Posterior cingulate gyrus (tissue), 11 donors: ENCODE measurements around the gene CDH3.
"Not testable (repeated sequence)": the region's sequence is repeated elsewhere in the genome, so short reads cannot be mapped to it uniquely, and the experiment has no call there.

Experiments used
- DNase-seq, 10 donors: peaks; one replicate each; pipeline versions ENCODE4 v3.0.0 to v3.0.0-alpha.2; 2020 to 2021; ENCODE audit warnings: mixed read lengths in 3 of 10
- intact Hi-C: fragments of 100-400 bp; cut with DNase I; formaldehyde crosslinking; loops from one replicate; pipeline ENCODE4 v1.15.1; 2023

Gene CDH3

GRCh38 chr16:68696514-68696913 lies 51.4 kb downstream of the CDH3 start:
- no peak for DNase-seq
- intact Hi-C loops: no loop called here

- peak in 1 of 10 donors; percentile 62 for DNase-seq
- intact Hi-C loops: no loop called here
Measured at GRCh38 chr16:68698091-68698490, 53.0 kb downstream of the CDH3 start.

GRCh38 chr16:68700120-68700519 lies 55.0 kb downstream of the CDH3 start:
- DNase-seq: no peak
- intact Hi-C loops: loop anchor here (5.0 kb wide), 1 partner anchor 142 kb away; the partner anchor contains the start of gene TANGO6

- DNase-seq: no peak
- intact Hi-C loops: loop anchor here (5.0 kb wide), 1 partner anchor 141 kb away; the partner anchor contains the start of gene TANGO6
Measured at GRCh38 chr16:68700831-68701230, 55.7 kb downstream of the CDH3 start.

- intact Hi-C loops: loop anchor here (1.0 to 5.0 kb wide), 2 partner anchors 96 to 138 kb away; partner anchors contain the start of gene TANGO6
- DNase-seq: peak; percentile 62 to 97 (median 84)
Measured at GRCh38 chr16:68704232-68704867, 59.2 kb downstream of the CDH3 start.

GRCh38 chr16:68707340-68708152 lies 62.4 kb downstream of the CDH3 start:
- peak in 2 of 10 donors; percentile 64 to 81 for DNase-seq
- intact Hi-C loops: no loop called here

GRCh38 chr16:68710211-68710610 lies 65.1 kb downstream of the CDH3 start:
- DNase-seq: peak in 2 of 10 donors; percentile 31 to 37
- intact Hi-C loops: no loop called here

GRCh38 chr16:68711421-68712139 lies 66.5 kb downstream of the CDH3 start:
- intact Hi-C loops: no loop called here
- peak in 3 of 10 donors; percentile 15 to 69 (median 48) for DNase-seq

GRCh38 chr16:68713361-68713760 lies 68.3 kb downstream of the CDH3 start:
- DNase-seq: peak in 1 of 10 donors; percentile 36
- intact Hi-C loops: no loop called here

GRCh38 chr16:68715471-68715870 lies 70.4 kb downstream of the CDH3 start:
- intact Hi-C loops: no loop called here

GRCh38 chr16:68716516-68716915 lies 71.4 kb downstream of the CDH3 start:
- DNase-seq: peak in 1 of 10 donors; percentile 7
- intact Hi-C loops: not testable (repeated sequence)

More at GRCh38 chr16:68715471-68715870, 70.4 kb downstream of the CDH3 start:
- DNase-seq: peak in 1 of 10 donors; percentile 54

- intact Hi-C loops: no loop called here
- peak in 1 of 10 donors; percentile 1 for DNase-seq
Measured at GRCh38 chr16:68717684-68718083, 72.6 kb downstream of the CDH3 start.

GRCh38 chr16:68718590-68718989 lies 73.5 kb downstream of the CDH3 start:
- peak in 1 of 10 donors; percentile 3 for DNase-seq
- intact Hi-C loops: no loop called here

GRCh38 chr16:68719993-68720489 lies 74.9 kb downstream of the CDH3 start:
- intact Hi-C loops: no loop called here
- DNase-seq: no peak

- DNase-seq: peak in 1 of 10 donors; percentile 33
- intact Hi-C loops: no loop called here
Measured at GRCh38 chr16:68722119-68723024, 77.3 kb downstream of the CDH3 start.

- DNase-seq: peak in 1 of 10 donors; percentile 18
- intact Hi-C loops: no loop called here
Measured at GRCh38 chr16:68724797-68725196, 79.7 kb downstream of the CDH3 start.

GRCh38 chr16:68728523-68728922 lies 83.4 kb downstream of the CDH3 start:
- intact Hi-C loops: no loop called here
- no peak for DNase-seq

GRCh38 chr16:68731637-68732036 lies 86.5 kb downstream of the CDH3 start:
- intact Hi-C loops: no loop called here
- no peak for DNase-seq

GRCh38 chr16:68732042-68732680 lies 87.1 kb downstream of the CDH3 start:
- intact Hi-C loops: no loop called here
- no peak for DNase-seq
